SU-DHL-6 (cell line): Measurements from ENCODE around the gene TMEM198.

Experiments
- H2AFZ ChIP-seq: fragments of 200-600 bp; sonication (generic); 2 replicates; pipeline ENCODE4 v1.6.1; 2014; ENCODE audit warnings: low read depth, mild to moderate bottlenecking, moderate library complexity, mixed read lengths, antibody characterized with exemption, low read length; ENCODE audit not compliant: severe bottlenecking
- H3F3A ChIP-seq: fragments of 200-600 bp; shearing (Covaris generic); 2 replicates; pipeline ENCODE4 v1.6.0; 2016; ENCODE audit warnings: antibody characterized with exemption, mild to moderate bottlenecking; ENCODE audit not compliant: insufficient read depth
- H3K27ac ChIP-seq: fragments of 200-600 bp; sonication (generic); 2 replicates; pipeline ENCODE4 v1.5.1; 2016; ENCODE audit warnings: low read depth, mild to moderate bottlenecking, low read length, moderate library complexity, mixed read lengths
- H3K27me3 ChIP-seq: fragments of 200-600 bp; sonication (generic), shearing (Covaris generic); 2 replicates; pipeline ENCODE4 v1.6.0; 2014; ENCODE audit warnings: mild to moderate bottlenecking, low read length
- H3K36me3 ChIP-seq: fragments of 200-600 bp; sonication (generic); 2 replicates; pipeline ENCODE4 v1.6.1; 2014; ENCODE audit warnings: mild to moderate bottlenecking, low read length, mixed read lengths
- H3K4me2 ChIP-seq: fragments of 300-600, 200-600 bp; shearing (Covaris generic), sonication (generic); 2 replicates; pipeline ENCODE4 v1.6.0; 2014; ENCODE audit warnings: low read length, low read depth, mild to moderate bottlenecking; ENCODE audit not compliant: poor library complexity, severe bottlenecking
- H3K4me3 ChIP-seq: fragments of 200-600 bp; sonication (generic); 2 replicates; pipeline ENCODE4 v1.5.1; 2014; ENCODE audit warnings: antibody characterized with exemption, low read length, mild to moderate bottlenecking, mixed read lengths; ENCODE audit not compliant: insufficient read depth, poor library complexity, severe bottlenecking
- H3K79me2 ChIP-seq: fragments of 200-600 bp; sonication (generic); 2 replicates; pipeline ENCODE4 v1.6.1; 2014; ENCODE audit warnings: mild to moderate bottlenecking, low read length, moderate library complexity; ENCODE audit not compliant: insufficient read depth
- H3K9ac ChIP-seq: fragments of 200-600 bp; sonication (generic); 2 replicates; pipeline ENCODE4 v1.7.0; 2014; ENCODE audit warnings: mild to moderate bottlenecking, low read length
- H3K9me2 ChIP-seq: fragments of 200-600 bp; sonication (generic); replicated peaks from 2 replicates; pipeline ENCODE4 v1.6.1; 2014; ENCODE audit warnings: low read length; ENCODE audit not compliant: insufficient read depth
- H3K9me3 ChIP-seq: fragments of 200-600 bp; sonication (generic); 2 replicates; pipeline ENCODE4 v1.6.1; 2014; ENCODE audit warnings: low read length, mixed read lengths; ENCODE audit not compliant: insufficient read depth
- H4K20me1 ChIP-seq: fragments of 200-600 bp; sonication (generic); 2 replicates; pipeline ENCODE4 v1.6.1; 2014; ENCODE audit warnings: low read depth, mild to moderate bottlenecking, antibody characterized with exemption, low read length, moderate library complexity, mixed read lengths
- CTCF ChIP-seq: fragments of 200-600 bp; sonication (generic); IDR thresholded peaks from one replicate; pipeline ENCODE4 v1.5.1; 2017; ENCODE audit warnings: antibody characterized with exemption, mild to moderate bottlenecking, low read length, moderate library complexity; ENCODE audit not compliant: insufficient read depth, poor library complexity, severe bottlenecking
- EZH2phosphoT487 ChIP-seq: fragments of 200-600 bp; sonication (generic), shearing (Covaris generic); conservative IDR thresholded peaks from 2 replicates; pipeline ENCODE4 v1.6.1; 2018; ENCODE audit warnings: mild to moderate bottlenecking, antibody characterized with exemption, low read length, moderate library complexity, mixed read lengths

The TMEM198 gene

GRCh38 chr2:219556413-219556812, 12.6 kb downstream of the TMEM198 start:
- H3F3A ChIP-seq = no peaks in the 10 kb centered on the region
- no peaks in the 10 kb centered on the region for H3K9me3 ChIP-seq
- no peak overlapping the region for H3K4me2 ChIP-seq
- H4K20me1 ChIP-seq = no peaks in the 10 kb centered on the region
- no peaks in the 10 kb centered on the region for H3K79me2 ChIP-seq
- H3K9me2 ChIP-seq = no peaks in the 10 kb centered on the region
- H3K27ac ChIP-seq = no peak overlapping the region
- H3K27me3 ChIP-seq = no peaks in the 10 kb centered on the region
- H3K4me3 ChIP-seq = no peak overlapping the region
- no peaks in the 10 kb centered on the region for H3K36me3 ChIP-seq
- no peak overlapping the region for H3K9ac ChIP-seq
- TF ChIP-seq CTCF (no peak), EZH2phosphoT487 (no peak)
- no peak overlapping the region for H2AFZ ChIP-seq

GRCh38 chr2:219557320-219557719, 13.5 kb downstream of the TMEM198 start:
- H3K27me3 ChIP-seq = no peaks in the 10 kb centered on the region
- TF ChIP-seq CTCF = no peak
- TF ChIP-seq EZH2phosphoT487 = no peak
- H2AFZ ChIP-seq = no peak overlapping the region
- no peaks in the 10 kb centered on the region for H3K9me3 ChIP-seq
- H3K9me2 ChIP-seq = no peaks in the 10 kb centered on the region
- H3F3A ChIP-seq = no peaks in the 10 kb centered on the region
- H3K79me2 ChIP-seq = no peaks in the 10 kb centered on the region
- H3K4me2 ChIP-seq = no peak overlapping the region
- H3K4me3 ChIP-seq = no peak overlapping the region
- H3K27ac ChIP-seq = no peak overlapping the region
- H3K9ac ChIP-seq = no peak overlapping the region
- no peaks in the 10 kb centered on the region for H4K20me1 ChIP-seq
- no peaks in the 10 kb centered on the region for H3K36me3 ChIP-seq

GRCh38 chr2:219557791-219558785, 14.3 kb downstream of the TMEM198 start:
- H3K9ac ChIP-seq = no peak overlapping the region
- H4K20me1 ChIP-seq = no peaks in the 10 kb centered on the region
- H3K9me3 ChIP-seq = no peaks in the 10 kb centered on the region
- no peak overlapping the region for H2AFZ ChIP-seq
- H3K27ac ChIP-seq = no peak overlapping the region
- H3K79me2 ChIP-seq = no peaks in the 10 kb centered on the region
- H3K4me3 ChIP-seq = no peak overlapping the region
- no peaks in the 10 kb centered on the region for H3K9me2 ChIP-seq
- TF ChIP-seq EZH2phosphoT487 (no peak), CTCF (no peak)
- no peaks in the 10 kb centered on the region for H3K36me3 ChIP-seq
- H3K4me2 ChIP-seq = no peak overlapping the region
- no peaks in the 10 kb centered on the region for H3F3A ChIP-seq
- no peaks in the 10 kb centered on the region for H3K27me3 ChIP-seq
